Activated gamma-delta T cell treated with anti-CD3 and anti-CD28 coated beads, Interleukin-2, amount 50 U/mL, for 16 hours (primary cell): Measurements from ENCODE around the gene PISD.

Experiments used
- DNase-seq: peaks from one replicate; pipeline ENCODE4 v3.0.0-alpha.2; 2020; ENCODE audit warnings: low read depth

PISD gene

GRCh38 chr22:31625661-31626426 lies 36.2 kb downstream of the PISD start:
- DNase-seq = no peak

GRCh38 chr22:31625257-31625640 lies 36.8 kb downstream of the PISD start:
- no peak for DNase-seq

- DNase-seq = no peak
These were observed 38.3 kb downstream of the PISD start for GRCh38 chr22:31623592-31624304.

GRCh38 chr22:31622980-31623379 lies 39.0 kb downstream of the PISD start:
- DNase-seq = no peak

DNA sequence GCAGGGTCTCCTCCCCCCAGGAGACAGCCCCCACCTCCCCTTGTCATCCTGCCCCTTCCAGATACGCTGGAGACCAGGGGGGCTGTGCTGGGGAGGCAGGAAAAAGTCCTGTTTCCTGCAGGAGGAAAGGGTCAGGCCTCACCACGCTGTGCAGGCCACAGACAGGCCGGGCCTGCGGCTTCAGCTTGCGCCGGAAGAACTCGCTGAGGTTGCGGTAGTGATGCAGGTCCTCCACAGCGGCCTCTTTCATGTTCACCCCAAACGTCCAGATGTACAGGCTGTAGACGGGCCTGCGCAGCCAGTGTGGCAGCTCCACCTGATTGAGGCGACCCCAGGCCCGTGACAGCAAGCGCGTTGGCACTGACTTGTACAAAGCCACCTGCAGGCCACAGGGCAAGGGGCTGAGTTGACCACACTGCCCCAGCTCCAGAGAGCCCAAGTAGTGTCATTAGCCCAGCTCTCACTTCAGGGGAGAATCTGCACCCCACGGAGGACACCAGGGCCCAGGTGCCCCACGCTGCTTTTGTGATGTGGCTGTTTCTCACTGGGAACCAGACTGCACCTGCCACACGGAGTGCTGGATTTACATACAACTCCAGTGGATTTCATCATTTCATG lies 40.4 kb downstream of the PISD start:
- DNase-seq = no peak

DNA sequence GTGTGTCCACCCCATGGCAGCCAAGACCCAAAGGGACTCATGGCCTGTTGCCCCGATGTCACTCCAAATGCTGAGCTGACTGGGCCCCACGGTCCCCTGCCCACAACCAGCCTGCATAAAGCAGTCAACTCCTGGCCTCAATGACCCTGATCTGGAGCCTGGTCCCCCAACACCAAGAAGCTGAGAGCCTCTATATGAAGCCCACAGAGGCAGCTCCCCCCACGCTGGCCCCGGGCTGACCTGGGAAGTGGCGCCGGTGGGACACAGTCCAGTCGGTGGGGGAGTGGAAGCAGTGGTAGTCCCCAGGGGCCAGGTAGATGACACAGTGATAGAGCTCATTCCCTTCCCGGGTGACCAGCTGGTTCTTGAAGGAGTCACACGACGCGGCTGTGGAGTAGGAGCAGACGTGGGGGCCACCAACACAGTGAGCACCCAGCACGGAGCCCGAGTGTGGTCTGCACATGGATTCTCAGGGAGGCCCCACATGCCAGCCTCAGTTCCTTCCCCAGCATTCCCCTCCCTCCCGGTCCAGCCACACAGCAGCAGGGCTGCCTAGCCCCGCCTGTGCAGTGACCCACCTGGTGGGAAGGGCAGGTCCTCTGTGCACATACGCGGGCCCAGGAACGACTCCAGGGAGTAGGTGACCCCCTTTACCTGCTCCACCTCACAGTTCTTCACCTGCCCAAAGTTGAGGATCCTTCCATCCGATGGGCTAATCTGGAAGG lies 41.1 kb downstream of the PISD start:
- DNase-seq = no peak

GRCh38 chr22:31619611-31620300 lies 42.3 kb downstream of the PISD start:
- no peak for DNase-seq

DNA sequence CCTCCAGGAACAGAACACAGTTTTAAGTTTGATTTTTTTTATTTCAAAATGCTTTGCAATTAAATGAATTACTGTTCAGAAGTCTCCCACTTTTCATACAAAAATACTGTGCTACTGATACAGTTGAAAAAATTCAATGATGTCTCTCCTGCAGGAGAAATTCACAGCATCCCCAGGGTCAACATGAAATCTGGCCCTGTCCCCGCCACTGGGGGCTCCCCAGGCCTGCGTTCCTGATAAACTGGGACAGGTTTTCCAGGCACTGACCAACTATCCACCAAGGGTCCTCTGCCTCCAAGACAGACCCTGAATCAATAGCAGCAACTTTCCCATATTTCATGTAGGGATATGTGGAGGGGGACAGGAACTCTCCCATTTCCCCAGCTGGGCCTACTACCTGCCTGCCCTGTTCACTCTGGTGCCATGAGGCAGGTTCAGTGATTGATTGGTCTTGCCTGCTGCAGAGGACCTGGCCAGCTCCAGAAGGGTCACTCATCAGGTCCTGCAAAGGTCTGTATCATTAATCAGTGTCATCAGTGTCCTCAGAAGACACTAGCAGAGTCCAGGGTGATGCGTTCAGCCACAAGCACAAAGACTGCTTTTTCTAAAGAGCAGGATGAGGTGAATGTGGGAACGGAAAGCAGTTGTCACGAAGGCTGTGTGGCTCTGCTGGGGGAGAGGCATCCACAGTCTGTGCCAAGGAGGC lies 43.4 kb downstream of the PISD start:
- DNase-seq = no peak

DNA sequence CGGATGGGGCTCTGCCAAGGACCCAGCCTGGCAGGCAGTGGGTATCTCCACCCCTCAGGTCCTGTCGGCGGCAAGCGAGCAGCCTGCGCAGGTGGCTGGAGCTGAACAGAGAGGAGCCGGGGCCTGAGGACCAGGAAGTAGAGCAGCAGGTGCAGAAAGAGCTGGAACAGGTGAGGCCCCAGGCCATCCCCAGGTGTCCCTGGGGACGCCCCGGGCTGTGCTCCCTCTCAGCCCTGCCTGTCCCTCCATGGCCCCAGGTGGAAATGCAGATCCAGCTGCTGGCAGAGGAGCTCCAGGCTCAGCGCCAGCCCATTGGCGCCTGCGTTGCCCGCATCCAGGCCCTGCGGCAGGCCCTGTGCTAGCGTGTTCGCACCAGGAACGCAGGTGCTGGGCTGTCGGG lies 44.0 kb downstream of the PISD start:
- DNase-seq = no peak

DNA sequence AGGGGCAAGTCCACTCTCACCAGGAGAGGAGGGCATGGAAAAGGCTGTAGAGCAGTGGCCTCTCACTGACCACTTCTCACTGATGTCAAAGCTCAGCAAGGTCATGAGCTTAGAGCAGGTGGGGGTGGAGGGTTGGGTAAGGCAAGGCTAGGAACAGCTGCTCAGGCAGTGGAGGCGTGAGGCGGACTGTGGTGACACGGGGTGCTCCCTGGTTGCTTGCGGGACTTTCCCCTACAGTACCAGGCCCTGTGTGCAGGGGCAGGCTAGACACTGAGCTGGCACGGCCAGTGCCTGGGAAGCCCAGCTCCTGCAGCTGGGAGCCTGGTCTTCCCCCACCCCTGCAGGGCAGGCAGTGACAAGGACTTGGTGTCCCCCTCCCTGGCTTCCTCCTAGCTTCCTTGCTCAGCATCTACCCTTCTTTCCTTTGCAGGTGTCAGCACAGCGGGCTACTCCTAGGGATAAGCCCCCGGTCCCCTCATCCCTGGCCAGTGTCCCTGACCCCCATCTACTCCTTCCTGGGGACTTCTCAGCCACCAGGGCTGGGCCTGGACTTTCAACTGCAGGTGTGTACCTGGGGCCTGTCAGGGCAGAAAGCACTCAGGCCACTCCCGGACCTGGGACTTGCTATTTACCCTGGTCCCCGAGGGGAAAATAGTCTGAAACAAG lies 45.6 kb downstream of the PISD start:
- no peak for DNase-seq

- DNase-seq = no peak
These were observed 46.1 kb downstream of the PISD start for GRCh38 chr22:31615940-31616314.

GRCh38 chr22:31615491-31615860 lies 46.5 kb downstream of the PISD start:
- DNase-seq = no peak

GRCh38 chr22:31614781-31615490 lies 47.1 kb downstream of the PISD start:
- DNase-seq = no peak

- DNase-seq = no peak
These were observed 48.1 kb downstream of the PISD start for GRCh38 chr22:31613904-31614296.

- DNase-seq = no peak
These were observed 48.6 kb downstream of the PISD start for GRCh38 chr22:31613286-31613903.

DNA sequence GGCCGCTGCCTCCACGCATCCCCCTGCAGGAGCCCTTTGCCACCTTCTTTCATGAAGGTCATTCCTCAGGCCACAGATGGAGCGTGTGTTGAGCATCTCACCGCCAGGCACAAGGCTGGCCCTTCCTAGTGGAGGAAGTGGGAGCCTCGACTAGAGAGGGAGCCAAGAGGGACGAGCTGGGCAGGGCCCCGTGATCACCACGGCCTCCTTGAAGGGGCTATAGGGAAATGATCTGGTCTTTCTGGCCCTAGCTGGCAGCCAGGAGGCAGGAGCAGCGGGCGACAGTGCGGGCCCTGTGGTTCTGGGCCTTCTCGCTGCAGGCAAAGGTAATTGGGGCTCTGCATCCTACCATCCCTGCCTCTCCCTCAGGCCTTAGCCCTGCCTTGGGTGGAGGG lies 49.1 kb downstream of the PISD start:
- no peak for DNase-seq

DNA sequence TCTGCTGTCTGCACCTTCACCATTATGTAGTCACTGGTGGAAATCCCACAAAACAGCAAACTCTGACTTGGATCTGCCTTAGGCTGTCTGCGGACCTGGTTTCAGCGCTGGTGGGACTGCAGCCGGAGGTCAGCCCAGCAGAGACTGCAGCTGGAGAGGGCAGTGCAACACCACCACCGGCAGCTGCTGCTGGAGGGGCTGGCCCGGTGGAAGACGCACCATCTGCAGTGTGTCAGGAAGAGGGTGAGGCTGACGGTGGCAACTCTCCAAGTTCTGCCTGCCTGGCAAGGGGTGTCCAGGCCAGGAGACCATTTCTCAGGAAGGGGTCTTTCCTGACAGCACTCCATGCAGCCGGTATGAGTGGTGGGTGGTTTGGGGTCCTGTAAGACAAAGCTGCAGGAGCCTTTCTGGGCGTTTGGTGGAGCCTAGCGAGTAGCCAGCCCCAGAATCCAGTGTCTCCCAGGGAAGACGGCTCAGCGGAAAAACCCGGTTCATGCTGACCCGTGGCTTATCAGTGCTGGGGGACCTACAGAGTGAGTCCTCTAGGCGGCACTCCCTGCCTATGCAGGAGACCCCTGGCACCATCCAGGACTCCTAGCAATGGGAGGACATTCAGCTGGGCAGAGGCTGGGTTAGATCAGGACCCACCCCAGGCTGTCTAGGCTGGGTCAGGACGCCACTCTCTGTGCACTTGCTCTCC lies 50.8 kb downstream of the PISD start:
- DNase-seq = no peak

GRCh38 chr22:31610611-31611010 lies 51.4 kb downstream of the PISD start:
- DNase-seq = no peak

DNA sequence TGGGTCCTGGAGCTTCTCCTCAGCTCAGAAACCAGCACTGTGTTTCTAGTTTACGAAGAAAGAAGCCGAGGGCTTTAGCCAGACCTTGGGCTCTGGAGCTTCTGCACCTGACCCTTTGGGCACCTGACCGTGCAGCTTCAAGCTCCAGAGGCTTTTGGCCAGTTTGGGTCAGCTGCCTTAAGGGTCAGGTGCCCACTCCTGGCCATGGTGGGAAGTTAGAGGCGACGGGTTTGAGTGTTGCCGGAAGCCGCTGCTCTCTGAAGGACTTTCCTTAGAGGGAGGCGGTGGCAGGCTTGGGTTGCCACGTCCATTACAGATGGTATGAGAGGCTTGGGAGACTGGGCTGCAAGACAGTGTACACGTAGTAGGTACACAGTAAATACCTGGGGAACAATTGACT lies 52.3 kb downstream of the PISD start:
- no peak for DNase-seq
